Mucosa of rectum (tissue), 2 donors: ENCODE data around the gene ZNF579.
"Not testable (repeated sequence)": the region's sequence is repeated elsewhere in the genome, so short reads cannot be mapped to it uniquely, and the experiment has no call there.

Experiments
- H3K27ac ChIP-seq, 2 donors: one replicate each; pipeline ENCODE4 v1.7.0; 2013; ENCODE audit warnings: inconsistent platforms in 2 of 2, low read depth in 2 of 2, low read length in 2 of 2
- H3K27me3 ChIP-seq, 2 donors: one replicate each; pipeline ENCODE4 v1.7.0; 2013; ENCODE audit warnings: low read length in 2 of 2; ENCODE audit not compliant: control insufficient read depth in 2 of 2, insufficient read depth in 2 of 2
- H3K36me3 ChIP-seq, 2 donors: one replicate each; pipeline ENCODE4 v1.7.0; 2013; ENCODE audit warnings: low read length in 2 of 2; ENCODE audit not compliant: control insufficient read depth in 2 of 2, insufficient read depth in 2 of 2
- H3K4me1 ChIP-seq, 2 donors: one replicate each; pipeline ENCODE4 v1.7.0; 2013; ENCODE audit warnings: low read length in 2 of 2, mild to moderate bottlenecking in 1 of 2; ENCODE audit not compliant: control insufficient read depth in 2 of 2, insufficient read depth in 2 of 2
- H3K4me3 ChIP-seq, 2 donors: one replicate each; pipeline ENCODE4 v1.7.0; 2013; ENCODE audit warnings: low read length in 2 of 2
- H3K9ac ChIP-seq, 2 donors: one replicate each; pipeline ENCODE4 v1.7.0; 2013; ENCODE audit warnings: low read length in 2 of 2, low read depth in 1 of 2, mild to moderate bottlenecking in 1 of 2
- H3K9me3 ChIP-seq, 2 donors: one replicate each; pipeline ENCODE4 v1.7.0; 2013; ENCODE audit warnings: low read length in 2 of 2; ENCODE audit not compliant: control insufficient read depth in 2 of 2
- donor health status: healthy.
- donor health status: Normal muscosa, but diverticular disease.

ZNF579 gene

DNA sequence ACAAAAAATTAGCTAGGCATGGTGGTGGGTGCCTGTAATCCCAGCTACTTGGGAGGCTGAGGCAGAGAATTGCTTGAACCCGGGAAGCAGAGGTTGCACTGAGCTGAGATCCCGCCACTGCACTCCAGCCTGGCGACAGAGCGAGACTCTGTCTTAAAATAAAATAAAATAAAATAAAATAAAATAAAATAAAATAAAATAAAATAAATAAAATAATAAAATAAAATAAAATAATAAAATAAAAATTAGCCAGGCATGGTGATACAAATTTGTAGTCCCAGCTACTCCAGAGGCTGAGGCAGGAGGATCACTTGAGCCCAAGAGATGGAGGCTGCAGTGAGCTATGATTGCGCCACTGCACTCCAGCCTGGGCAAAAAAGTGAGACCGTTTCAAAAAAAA is 6.7 kb downstream of the ZNF579 start:
- not testable (repeated sequence) for H3K36me3 ChIP-seq, H3K4me1 ChIP-seq, H3K9me3 ChIP-seq, H3K4me3 ChIP-seq, H3K9ac ChIP-seq, H3K27ac ChIP-seq, H3K27me3 ChIP-seq

DNA sequence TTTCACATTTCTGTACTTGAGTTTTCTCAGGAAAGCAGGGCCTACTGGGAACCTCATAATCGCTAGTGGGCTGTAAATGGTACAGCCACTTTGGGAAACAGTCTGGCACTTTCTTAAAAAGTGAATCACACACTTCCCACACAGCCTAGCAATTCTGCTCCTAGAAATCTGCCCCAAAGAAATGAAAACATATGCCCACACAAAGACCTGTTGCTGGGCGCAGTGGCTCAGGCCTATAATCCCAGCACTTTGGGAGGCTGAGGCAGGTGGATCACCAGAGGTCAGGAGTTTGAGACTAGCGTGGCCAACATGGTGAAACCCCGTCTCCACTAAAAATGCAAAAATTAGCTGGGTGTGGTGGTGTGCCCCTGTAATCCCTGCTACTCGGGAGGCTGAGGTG is 11.2 kb downstream of the ZNF579 start:
- H3K27me3 ChIP-seq, H3K4me3 ChIP-seq, H3K4me1 ChIP-seq, H3K27ac ChIP-seq, H3K9me3 ChIP-seq, H3K36me3 ChIP-seq, H3K9ac ChIP-seq: not testable (repeated sequence)

DNA sequence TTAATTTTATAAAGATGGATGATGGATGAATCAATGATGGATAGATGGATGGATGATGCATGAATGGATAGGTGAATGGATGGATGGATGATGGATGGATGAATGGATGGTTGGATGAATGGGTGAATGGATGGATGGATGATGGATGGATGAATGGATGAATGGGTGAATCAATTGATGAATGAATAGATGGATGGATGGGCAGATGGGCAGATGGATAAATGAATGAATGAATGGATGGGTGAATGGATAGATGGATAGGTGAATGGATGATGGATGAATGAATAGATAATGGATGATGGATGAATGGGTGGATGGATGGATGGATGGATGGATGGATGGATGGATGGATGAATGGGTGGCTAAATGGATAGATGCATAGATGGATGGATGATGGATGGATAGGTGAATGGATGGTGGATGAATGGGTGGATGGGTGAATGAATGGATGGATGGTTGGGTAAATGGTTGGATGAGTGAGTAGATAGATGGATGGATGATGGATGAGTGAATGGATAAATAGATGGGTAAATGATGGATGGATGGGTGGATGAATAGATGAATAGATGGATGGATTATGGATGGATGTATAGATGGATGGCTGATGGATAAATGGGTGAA is 12.8 kb downstream of the ZNF579 start:
- Histone ChIP-seq H3K9ac (no peak overlapping the region), H3K9me3 (no peaks in the 10 kb centered on the region), H3K36me3 (no peaks in the 10 kb centered on the region), H3K4me3 (no peak overlapping the region), H3K27ac (no peak overlapping the region), H3K27me3 (no peaks in the 10 kb centered on the region), H3K4me1 (peaks cover 0 to 7% of the 10 kb centered on the region in 2 donors)

DNA sequence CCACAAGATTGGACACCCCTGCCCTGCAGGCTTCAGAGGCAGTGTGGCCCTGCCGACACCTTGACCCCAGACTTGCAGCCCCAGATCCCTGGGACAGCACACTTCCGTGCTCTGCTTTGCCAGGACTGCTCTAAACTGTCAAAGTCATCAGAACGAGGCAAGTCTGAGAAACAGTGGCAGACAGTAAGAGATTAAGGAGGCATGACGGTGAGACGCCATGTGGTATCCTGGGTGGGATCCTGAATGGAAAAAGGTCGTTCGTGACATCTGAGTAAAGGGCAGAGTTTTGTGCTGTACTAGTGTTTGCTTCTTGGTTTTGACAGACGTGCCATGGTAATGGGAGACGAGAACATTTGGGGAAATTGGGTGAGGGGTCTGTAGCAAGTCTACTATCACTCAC is 13.8 kb downstream of the ZNF579 start:
- no peaks in the 10 kb centered on the region for H3K27me3 ChIP-seq
- H3K27ac ChIP-seq, result no peak overlapping the region
- no peaks in the 10 kb centered on the region for H3K36me3 ChIP-seq
- H3K4me1 ChIP-seq, result peaks cover 0 to 7% of the 10 kb centered on the region in 2 donors
- no peaks in the 10 kb centered on the region for H3K9me3 ChIP-seq
- H3K4me3 ChIP-seq, result no peak overlapping the region
- no peak overlapping the region for H3K9ac ChIP-seq

DNA sequence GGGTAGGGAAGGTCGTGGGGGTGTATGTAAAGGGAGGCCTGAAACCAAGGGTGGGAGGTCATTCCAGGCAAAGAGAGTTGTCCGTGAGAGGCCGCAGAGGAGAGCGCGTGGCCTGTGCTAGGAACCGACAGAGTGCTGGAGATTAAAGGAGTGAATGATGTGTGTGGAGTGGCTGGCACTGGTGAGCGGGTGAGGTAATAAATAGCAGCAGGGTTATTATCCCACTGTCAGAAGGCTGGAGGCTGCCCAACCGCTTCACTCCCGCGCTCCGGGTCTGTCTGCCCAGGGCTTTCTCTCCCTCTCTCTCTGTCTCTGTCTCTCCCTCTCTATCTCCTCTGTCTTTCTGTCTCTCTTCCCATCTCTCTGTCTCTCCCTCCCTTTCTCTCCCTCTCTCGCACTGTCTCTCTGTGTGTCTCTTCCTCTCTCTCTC is 17.4 kb downstream of the ZNF579 start:
- Histone ChIP-seq H3K4me1 (peaks cover 0 to 7% of the 10 kb centered on the region in 2 donors), H3K9ac (peak overlapping the region in 1 of 2 donors; percentile 26), H3K27me3 (peaks cover 0 to 4% of the 10 kb centered on the region in 2 donors), H3K9me3 (peaks cover 0 to 2% of the 10 kb centered on the region in 2 donors), H3K36me3 (no peaks in the 10 kb centered on the region), H3K4me3 (no peak overlapping the region), H3K27ac (no peak overlapping the region)

DNA sequence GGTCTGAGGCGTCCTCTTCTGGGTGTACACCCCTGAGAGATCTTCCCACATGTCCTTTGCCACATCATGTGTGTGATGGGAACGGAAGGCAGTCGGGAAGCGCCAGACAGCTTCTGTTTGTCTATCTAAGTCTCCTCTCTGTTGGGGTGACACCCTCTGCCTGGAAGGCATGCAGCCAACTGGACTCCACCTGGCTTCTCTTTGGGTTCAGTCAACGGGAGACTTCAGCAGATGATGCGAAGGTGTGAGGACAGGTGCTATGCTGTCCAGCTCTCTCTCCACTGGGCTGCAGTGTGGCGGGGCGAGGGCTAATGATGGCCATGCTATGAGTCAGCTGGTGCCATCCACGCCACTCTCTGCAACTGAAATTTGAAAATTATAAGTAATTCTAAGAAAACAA is 21.0 kb downstream of the ZNF579 start:
- H3K27me3 ChIP-seq, result peaks cover 0 to 4% of the 10 kb centered on the region in 2 donors
- H3K9ac ChIP-seq, result no peak overlapping the region
- peaks cover 0 to 2% of the 10 kb centered on the region in 2 donors for H3K9me3 ChIP-seq
- H3K4me3 ChIP-seq, result no peak overlapping the region
- no peak overlapping the region for H3K27ac ChIP-seq
- peaks cover 0 to 7% of the 10 kb centered on the region in 2 donors for H3K4me1 ChIP-seq
- H3K36me3 ChIP-seq, result no peaks in the 10 kb centered on the region

DNA sequence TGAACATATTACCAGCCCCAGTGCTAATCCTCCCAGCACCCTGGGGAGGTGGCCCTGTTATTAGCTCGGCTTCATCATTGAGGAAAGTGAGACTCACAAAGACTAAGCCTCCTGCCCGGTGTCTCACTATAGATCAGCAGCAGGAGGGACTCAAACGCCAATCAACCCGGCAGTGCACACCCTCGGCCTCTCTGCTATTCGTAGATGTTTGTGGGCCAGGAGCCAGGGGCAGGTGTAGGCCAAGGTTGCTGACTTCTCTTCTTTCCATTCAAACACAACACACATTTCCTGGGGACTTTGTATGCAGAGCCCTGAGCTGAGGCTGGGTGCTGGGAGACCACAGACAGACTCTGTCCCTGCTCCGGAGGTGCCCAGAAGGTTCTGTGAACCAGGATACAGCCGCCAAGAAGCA is 25.9 kb downstream of the ZNF579 start:
- H3K27me3 ChIP-seq, result peaks cover 0 to 3% of the 10 kb centered on the region in 2 donors
- H3K4me3 ChIP-seq, result no peak overlapping the region
- peaks cover 5% of the 10 kb centered on the region in 2 donors for H3K4me1 ChIP-seq
- no peaks in the 10 kb centered on the region for H3K36me3 ChIP-seq
- H3K9me3 ChIP-seq, result no peaks in the 10 kb centered on the region
- no peak overlapping the region for H3K9ac ChIP-seq
- no peak overlapping the region for H3K27ac ChIP-seq

DNA sequence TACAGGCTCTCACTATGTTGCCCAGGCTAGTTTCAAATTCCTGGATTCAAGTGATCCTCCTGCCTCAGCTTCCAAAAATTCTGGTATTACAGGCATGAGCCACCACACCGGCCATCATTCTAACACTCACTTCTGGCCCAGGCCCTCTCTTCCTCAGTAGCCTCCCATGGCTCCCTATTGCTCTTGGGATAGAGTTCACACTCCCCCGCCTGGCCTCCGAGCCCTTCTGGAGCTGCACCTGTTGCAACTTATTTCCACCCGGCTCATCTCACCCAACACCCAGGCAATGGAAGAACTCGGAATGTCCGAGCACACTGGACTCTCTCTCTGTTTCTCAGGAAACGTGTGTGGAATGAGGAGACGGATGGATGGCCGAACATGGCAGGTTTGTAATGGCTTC is 26.3 kb downstream of the ZNF579 start:
- no peak overlapping the region for H3K9ac ChIP-seq
- H3K9me3 ChIP-seq, result no peaks in the 10 kb centered on the region
- peaks cover 0 to 3% of the 10 kb centered on the region in 2 donors for H3K27me3 ChIP-seq
- no peaks in the 10 kb centered on the region for H3K36me3 ChIP-seq
- H3K27ac ChIP-seq, result no peak overlapping the region
- peaks cover 5 to 9% of the 10 kb centered on the region in 2 donors for H3K4me1 ChIP-seq
- H3K4me3 ChIP-seq, result no peak overlapping the region

DNA sequence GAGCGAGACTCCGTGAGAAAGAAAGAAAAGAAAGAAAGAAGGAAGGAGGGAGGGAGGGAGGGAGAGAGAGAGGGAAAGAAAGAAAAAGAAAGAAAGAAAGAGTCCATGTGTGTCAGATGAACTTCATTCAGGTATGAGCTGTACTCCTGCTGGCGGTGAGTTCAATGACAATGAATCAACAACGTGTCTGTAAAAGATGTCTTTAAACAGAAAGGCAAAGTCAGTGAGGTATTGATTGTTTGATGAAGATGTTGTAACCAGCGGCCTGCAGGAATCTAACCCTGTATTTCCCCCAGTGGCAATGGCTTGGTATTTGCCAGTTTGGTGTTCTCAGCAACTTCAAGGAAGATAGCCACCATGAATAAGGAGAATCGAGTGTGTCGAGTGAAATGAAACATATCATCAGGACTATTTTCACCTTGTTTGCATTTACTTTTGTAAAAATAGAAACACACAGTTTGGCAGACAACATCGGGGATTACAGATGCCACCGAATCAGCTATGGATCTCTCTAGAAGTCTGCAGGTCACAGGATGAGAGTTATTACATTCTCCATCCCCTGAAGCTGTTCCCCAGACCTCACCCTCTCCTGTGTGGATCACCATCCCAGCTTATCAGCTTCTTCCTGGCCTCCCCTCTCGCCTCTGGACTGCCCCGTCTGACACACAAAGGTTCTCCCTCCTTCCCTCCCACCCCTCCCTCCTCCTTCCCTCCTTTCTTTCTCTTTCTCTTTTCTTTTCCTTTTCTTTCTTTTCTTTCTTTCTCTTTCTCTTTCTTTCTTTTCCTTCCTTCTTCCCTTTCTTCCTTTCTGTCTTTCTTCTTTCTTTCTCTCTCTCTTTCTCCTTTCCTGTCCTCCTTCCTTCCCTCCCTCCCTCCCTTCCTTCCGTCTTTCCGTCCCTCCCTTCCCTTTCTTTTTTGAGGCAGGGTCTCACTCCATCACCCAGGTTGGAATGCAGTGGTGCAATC is 27.1 kb downstream of the ZNF579 start:
- Histone ChIP-seq H3K9me3 (no peaks in the 10 kb centered on the region), H3K27ac (no peak overlapping the region), H3K27me3 (peaks cover 0 to 3% of the 10 kb centered on the region in 2 donors), H3K36me3 (no peaks in the 10 kb centered on the region), H3K9ac (no peak overlapping the region), H3K4me3 (no peak overlapping the region), H3K4me1 (peaks cover 5 to 9% of the 10 kb centered on the region in 2 donors)

DNA sequence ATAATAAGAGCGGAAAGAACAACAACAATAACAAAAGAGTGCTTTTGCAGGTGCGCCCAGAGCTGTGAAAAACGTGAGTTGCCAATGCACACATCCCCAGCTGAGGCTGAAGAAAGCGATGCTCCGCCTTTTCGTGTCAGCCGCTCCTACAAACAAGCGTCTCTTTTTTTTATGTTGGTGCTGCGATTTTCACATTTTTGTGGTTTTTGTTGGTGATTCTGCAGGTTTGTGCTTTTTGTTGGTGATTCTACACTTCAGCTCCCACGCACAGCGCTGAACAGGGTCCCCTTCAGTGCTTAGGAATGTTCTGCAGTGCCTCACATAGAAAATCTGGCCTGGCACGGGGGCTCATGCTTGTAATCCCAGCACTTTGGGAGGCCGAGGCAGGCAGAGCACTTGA is 28.0 kb downstream of the ZNF579 start:
- Histone ChIP-seq H3K27me3 (peaks cover 0 to 3% of the 10 kb centered on the region in 2 donors), H3K27ac (no peak overlapping the region), H3K4me1 (peaks cover 5 to 9% of the 10 kb centered on the region in 2 donors), H3K9ac (no peak overlapping the region), H3K36me3 (no peaks in the 10 kb centered on the region), H3K4me3 (no peak overlapping the region), H3K9me3 (no peaks in the 10 kb centered on the region)
